ENCODE data around the gene CCL20.
"Not testable (repeated sequence)": the region's sequence is repeated elsewhere in the genome, so short reads cannot be mapped to it uniquely, and the experiment has no call there.

The CCL20 gene

DNA sequence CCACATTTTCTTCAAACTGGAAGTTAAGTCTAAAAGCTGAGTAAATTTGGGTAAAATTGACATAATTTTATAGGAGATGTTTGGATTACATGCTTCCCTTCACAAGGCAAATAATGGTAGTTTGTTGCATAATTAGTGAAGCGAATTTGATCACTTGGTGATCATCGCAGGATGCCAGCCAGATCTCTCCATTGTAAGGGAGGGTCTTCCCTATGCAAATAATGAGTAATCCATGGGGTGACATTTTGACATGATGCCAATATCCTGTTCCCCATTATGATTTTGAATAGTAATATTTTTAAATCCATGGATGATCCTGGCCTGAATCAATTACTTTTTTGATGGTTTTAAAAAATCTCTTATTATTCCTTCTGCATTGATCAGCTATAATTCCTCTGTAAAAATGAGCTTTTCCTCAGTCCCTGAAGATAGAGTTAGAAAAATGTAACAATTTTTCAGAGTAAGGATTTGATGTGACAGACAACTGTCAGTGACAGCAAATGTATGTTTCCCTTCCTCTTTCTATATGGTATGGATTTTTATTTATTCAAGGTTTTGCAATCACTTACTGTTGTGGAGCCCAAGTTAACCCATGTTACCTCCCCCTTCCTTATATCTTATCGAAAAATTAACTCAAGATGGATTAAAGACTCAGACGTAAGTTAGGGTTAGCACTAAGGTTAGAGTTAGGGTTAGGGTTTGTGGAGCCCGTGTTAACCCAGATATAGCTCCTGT is 21.4 kb downstream of the CCL20 start:
- no peak for DNase-seq (ENCODE audit: low read depth)

DNA sequence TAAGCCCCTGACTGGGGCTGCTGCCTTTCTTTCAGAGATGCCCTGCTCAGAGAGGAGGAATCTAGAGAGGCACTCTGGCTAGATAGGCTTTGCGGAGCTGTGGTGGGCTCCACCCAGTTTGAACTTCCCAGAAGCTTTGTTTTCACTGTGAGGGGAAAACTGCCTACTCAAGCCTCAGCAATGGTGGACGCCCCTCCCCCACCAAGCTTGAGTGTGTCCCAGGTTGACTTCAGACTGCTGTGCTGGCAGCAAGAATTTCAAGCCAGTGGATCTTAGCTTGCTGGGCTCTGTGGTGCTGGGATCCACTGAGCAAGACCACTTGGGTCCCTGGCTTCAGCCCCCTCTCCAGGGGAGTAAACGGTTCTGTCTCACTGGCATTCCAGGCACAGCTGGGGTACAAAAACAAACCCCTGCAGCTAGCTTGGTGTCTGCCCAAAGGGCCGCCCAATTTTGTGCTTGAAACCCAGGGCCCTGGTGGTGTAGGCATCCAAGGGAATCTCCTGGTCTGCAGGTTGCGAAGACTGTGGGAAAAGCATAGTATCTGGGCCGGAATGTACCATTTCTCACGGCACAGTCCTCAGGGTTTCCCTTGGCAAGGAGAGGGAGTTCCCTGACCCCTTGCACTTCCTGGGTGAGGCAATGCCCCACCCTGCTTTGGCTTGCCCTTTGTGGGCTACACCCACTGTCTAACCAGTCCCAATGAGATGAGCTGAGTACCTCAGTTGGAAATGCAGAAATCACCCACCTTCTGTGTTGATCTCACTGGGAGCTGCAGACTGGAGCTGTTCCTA is 25.9 kb downstream of the CCL20 start:
- not testable (repeated sequence) for DNase-seq (ENCODE audit: low read depth)

DNA sequence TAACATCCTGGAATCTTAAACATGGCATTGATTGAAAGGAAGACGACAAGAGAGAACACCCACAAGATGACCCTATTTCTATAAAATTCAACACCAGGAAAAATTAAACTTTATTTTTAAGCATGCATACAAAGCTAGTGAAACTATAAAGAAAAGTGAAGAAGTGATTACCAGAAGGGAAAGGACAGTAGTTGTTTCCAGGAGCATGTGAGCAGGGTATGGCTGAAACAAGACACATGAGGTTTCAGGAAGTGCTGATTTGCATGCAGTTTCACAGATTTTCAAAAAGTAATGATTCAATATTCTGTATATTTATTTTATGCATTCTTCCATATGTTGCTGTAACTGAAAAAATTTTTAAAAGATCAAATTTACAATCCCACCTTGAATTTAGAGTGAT is 33.2 kb downstream of the CCL20 start:
- DNase-seq (ENCODE audit: low read depth), result no peak

DNA sequence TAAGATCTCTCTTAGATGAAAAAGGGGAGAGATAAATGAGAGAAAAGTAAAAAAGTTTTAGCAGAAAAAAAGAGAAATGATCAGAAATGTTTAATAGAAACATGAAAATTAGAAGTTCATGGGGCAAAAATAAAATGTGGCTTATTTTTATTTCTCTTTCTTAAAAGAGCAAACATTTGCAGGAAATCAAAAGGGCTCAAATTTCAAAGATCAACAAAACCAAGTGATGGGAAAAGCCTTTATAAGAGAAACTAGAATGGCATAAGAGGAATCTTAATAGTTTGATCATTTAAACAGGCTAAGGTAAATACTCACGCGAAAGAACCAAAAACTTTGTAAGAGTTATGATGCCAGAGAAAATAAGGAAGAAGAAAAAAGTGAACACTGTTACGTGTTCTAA is 34.5 kb downstream of the CCL20 start:
- no peak for DNase-seq (ENCODE audit: low read depth)

DNA sequence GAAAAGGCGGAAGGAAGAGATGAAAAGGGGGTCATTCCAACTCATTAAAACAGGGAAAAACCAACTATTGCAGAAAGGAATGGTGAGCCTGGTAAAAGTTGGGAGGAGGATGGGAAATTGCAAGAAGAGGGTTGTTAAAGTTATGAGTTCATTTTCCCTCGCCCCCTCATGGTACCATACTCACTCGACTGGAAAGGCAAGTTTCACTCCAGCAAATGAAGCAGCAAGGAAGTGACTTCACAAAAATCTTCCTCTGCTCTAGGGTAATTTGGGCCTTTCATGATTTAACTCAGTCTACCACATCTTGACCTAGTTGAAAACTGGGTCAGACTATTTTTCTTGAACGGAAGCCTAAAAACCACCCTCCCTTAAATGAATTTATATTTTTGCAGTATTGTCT is 34.9 kb downstream of the CCL20 start:
- DNase-seq (ENCODE audit: low read depth), result no peak

DNA sequence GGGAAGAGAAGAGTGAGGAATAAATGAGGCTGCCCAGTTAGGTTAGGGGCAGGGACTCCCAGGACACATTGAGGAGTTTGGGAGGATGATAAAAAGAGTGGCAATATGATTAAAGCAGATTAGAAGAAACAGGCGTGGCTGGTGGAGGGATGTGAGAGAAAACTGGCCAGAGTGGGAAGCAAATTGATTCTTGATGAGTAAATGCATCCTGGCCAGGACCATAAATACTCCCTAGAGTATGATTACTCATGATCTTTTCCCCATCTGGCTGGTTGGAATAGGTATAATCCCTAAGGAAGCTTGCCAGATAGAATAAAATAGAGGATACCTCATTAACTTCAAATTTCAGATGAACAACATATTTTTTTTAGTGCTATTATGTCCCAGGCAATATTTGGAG is 36.3 kb downstream of the CCL20 start:
- DNase-seq (ENCODE audit: low read depth), result peak; percentile 39

DNA sequence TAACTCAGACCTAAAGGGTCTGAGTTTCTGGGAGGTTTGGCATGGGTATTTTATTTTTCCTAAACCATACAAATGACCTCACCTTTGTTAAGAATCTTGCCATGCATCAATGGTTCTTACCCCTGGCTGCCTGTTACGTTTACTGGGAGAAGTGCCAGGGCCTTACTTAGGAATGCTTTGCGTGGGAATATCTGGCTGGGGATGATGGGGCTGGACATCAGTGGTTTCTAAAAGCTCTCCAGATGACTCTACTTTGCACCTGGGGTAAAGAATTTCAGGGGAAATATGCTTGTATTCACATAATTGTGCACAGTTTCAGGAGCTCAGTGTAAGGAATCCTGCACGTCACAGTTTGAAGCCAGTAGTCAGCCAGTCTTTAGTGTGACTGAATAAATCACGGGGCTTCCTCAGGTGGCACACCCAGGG is 39.6 kb downstream of the CCL20 start:
- DNase-seq (ENCODE audit: low read depth), result peak; percentile 92

DNA sequence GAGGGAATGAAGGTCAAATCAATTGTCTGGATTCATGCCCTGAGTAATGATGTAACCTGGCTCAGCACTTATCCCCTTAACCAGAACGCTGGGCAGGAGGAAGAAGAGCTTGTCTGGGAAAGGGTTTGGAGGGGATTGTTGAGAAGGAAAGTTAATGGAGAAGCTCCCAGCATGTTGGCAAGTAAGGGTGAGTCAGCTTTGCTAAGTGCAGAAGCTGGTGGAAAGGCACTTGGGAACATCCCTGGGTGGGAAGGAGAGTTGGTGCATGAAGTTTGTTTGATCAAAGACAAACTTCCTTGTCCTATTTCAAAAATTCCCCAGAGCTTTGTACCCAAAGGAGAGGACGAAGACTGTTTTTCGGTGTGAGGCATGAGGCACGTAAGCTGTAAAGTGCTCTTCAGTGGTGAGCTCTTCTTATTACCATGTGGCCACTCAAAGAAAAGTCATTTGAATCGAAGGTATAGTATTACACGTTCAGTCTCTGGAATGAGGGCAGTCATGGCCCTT is 40.2 kb downstream of the CCL20 start:
- DNase-seq (ENCODE audit: low read depth), result peak; percentile 32

DNA sequence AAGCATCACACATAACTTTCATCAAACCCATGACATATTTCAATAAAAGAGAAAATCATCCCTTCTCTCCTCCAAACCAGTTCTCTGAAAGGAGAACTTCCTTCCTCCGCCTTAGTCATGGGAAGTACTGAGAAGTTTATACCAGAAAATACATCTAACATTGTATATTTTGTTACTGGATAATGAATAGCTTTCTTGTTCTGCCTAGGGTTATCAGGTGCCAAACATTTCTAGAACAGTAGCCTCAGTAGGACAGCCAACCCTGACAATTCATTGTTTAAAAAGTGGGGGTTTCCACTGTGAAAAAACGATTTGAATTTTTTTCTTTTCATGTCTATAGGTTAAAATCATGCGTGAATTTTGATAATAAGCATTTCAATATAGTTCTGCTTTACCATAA is 41.8 kb downstream of the CCL20 start:
- DNase-seq (ENCODE audit: low read depth), result no peak

DNA sequence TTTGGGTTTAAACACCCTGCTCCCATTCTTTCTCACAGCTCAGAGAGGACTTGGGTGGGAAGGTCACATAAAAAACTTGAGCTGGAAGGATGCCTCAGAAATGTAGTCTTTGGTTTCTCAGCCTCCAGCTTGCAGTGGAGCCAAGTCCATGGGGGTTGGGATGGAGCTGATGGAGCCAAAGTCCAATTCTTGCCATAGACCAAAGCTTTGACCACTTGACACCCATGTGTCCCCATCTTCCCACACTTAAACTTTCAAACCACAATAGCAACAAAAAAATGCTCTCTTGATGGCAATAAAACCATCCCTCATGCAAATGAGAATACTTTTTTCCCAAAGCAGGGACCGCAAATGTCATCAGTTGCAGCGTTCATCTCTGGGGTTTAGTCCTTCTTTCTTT is 43.1 kb downstream of the CCL20 start:
- no peak for DNase-seq (ENCODE audit: low read depth)

DNA sequence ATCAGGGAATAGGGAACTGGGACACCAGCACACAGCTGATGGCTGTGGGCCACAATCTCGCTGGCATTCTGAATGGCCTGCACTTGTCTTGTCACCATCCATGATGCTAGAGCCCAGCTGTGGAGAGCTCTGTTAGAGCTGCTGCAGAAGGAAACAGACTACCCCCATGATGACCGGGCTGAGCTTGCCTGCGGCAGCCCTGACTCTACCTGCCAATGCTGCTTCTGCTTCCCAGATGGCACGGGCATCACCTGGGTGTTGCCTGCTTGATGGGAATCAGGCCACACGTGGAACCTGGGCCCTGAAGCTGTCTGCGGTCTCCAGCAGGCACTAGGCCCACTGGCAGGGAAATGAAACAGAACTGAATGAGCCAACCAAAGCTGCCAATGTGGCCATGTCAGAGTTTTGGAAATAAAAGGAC is 46.6 kb downstream of the CCL20 start:
- DNase-seq (ENCODE audit: low read depth), result no peak

DNA sequence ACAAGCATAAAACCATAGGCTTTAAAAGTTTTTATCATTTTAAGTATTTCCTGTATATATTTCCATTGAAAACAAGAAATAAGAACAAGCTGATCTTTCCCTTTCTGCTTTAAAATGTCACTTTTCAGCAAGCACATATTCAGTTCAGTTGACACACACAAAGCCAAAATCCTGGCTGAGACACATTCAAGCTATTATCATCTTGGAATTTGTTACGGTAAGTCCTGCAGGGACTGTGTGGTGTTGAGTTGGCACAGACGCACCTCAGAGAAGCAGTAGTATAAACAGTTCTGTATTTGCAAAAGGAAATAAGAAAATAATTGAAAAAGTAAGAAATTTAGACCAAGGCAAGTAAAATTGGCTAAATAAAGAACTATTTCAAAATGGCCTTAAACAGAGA is 47.4 kb downstream of the CCL20 start:
- peak; percentile 25 for DNase-seq (ENCODE audit: low read depth)

DNA sequence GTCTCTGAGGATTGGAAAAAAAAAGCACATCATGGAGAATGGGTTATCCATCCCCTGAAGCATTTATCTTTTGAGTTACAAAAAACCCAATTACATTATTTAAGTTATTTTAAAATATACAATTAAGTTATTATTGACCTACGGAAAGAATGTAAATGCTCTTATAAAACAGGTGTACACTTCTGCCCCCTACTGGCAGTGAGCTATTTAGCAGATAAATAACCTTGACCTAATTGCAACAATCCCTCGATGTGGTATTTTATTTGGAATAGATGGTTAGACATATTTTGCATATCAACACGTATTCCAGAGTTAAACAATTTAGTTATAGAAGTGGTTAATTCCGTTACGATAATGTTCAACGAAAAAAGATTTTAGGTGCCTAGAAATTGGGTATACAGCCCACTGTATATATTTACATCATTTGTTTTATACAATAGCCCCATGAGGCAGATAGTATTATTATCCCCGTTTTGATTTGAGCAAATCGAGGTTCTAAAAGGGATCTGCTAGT is 48.6 kb downstream of the CCL20 start:
- peak; percentile 80 for DNase-seq (ENCODE audit: low read depth)

DNA sequence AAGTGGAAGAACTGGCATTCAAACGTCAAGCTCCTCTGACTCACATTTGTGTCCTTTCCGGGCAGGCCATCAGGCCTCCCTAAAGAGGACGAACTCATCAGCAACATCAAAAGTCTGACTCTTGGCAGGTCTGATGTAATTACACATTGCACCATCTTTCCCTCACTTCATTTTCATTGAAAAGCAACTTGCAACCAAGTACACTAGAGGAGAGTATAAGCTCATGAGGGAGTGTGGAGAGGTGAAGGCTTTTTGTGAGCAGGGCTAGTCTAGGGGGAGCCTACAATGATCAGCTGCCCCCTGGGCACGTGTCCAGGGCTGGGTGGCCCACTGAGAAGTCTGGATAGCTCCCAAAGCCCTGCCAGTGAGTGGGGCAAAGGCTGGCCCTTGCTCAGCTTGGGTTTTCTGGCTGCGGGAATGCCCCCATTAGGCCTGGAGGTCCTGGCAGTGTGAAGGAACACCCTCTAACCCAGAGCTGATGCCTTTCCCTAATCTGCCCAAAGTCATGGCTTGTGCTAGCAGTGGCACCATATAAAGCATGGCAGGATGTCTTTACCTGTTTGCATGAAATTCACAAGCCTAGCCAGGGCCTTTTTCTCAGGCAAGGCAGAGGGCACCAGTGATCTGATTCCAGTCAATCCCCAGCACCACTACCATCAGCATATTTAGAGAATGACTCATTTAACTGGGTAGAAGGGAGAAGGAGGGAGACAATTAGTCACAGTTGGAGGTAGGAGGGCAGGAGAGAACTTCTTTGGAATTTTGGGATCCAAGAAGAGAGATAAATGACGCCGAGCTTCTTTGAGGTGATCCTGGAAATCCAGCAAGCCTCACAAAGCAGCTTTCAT is 49.3 kb downstream of the CCL20 start:
- DNase-seq (ENCODE audit: low read depth), result peak; percentile 97

DNA sequence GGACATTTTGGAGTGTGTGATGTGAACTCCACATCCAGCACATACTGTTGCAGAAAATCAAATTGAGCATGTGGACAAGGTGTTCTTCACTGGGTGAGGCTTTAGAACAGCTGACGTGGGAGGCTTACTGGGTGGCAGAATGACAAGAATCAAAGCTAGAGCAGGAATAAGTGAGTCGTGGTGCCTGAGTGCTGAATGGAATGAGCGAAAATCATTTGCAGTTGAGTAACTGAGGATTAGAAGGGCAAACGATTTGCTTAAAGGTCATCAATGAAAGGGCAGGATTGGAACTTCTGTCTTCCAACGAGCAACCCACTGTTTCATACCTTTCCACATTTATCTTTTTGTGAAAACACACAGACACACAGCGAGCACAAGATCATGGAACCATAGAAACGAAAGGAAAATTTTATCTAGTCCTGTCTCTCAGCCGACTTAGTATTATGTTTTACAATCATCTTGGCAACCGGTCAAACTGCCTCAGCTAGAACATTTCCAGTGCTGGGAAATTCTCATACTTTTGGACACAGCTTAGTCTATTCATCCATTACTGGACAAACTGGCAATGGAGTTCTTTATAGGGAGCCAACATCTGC is 50.6 kb downstream of the CCL20 start:
- peak; percentile 84 for DNase-seq (ENCODE audit: low read depth)

DNA sequence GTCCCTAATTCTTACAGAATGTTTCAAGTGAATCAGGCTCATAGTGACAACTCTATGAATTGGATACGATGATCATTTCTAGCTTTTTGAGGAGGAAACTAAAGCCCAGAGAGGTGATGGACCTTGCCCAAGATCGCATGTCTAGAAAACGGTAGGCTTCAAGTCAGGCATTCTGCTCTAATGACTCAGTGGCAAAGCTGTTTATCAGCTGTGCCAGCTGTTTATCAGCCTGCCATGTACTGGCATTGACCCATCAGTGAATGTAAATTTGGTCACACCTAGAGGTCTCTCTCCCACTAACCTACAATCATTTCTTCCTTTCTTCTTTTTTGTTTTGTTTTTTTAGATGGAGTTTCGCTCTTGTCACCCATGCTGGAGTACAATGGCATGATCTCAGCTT is 51.6 kb downstream of the CCL20 start:
- no peak for DNase-seq (ENCODE audit: low read depth)

Data from iris pigment epithelial cell (primary cell).